ENCODE data around the gene ZNF280D.

DNA sequence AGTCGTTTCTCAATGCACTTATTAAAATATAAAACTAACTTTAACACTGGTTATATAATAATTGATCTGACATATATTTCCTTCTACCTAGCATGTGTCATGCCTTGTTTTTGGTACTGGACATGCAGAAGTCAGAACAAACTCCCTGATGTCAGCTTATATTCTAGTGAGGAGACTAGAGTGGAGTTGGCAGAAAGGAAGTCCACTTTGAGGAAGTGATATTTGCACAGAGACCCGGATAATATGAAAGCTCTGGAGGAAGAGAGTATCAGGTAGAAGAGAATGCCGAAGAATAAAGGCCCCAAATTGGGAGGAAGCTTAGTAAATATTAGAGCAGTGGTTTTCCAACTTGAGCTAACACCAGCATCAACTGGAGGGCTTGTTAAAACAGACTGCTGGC is 24.6 kb upstream of the ZNF280D start:
- TF ChIP-seq TAF1 (IDR thresholded peaks at IDR 0.05; ENCODE audit: borderline replicate concordance, insufficient read depth, low read length), result no peak
- no peak for TF ChIP-seq POLR2AphosphoS5 (IDR thresholded peaks at IDR 0.05; ENCODE audit: low read depth, low read length)
- TF ChIP-seq SIN3A (IDR thresholded peaks at IDR 0.05; ENCODE audit: borderline replicate concordance, insufficient read depth, low read length), result no peak
